Mesenchymal stem cell (in vitro differentiated cells and primary cell): ENCODE data around the gene TPO.
"Not testable (repeated sequence)": the region's sequence is repeated elsewhere in the genome, so short reads cannot be mapped to it uniquely, and the experiment has no call there.

Source experiments
- DNase-seq: peaks from one replicate; pipeline ENCODE4 v3.0.0-alpha.2; 2013
- H2AFZ ChIP-seq: one replicate; pipeline ENCODE4 v1.6.1; 2013; ENCODE audit warnings: low read depth, mild to moderate bottlenecking, control low read depth, inconsistent platforms, low read length, moderate library complexity
- H2AK5ac ChIP-seq: 2 replicates; pipeline ENCODE4 v1.6.1; 2013; ENCODE audit warnings: low read length, moderate library complexity, mild to moderate bottlenecking, inconsistent platforms; ENCODE audit not compliant: severe bottlenecking
- H2BK120ac ChIP-seq: one replicate; pipeline ENCODE4 v1.6.1; 2013; ENCODE audit warnings: low read depth, mild to moderate bottlenecking, inconsistent platforms, low read length, moderate library complexity
- H2BK12ac ChIP-seq, 2 experiments: one replicate each; pipeline ENCODE4 v1.6.1; 2013; ENCODE audit warnings: inconsistent platforms in 2 of 2, low read length in 2 of 2, mild to moderate bottlenecking in 2 of 2, moderate library complexity in 2 of 2, control low read depth in 1 of 2
- H2BK15ac ChIP-seq: one replicate; pipeline ENCODE4 v1.6.1; 2013; ENCODE audit warnings: mild to moderate bottlenecking, low read depth, inconsistent platforms; ENCODE audit not compliant: poor library complexity, severe bottlenecking
- H2BK5ac ChIP-seq: 2 replicates; pipeline ENCODE4 v1.6.1; 2013; ENCODE audit warnings: low read depth, mild to moderate bottlenecking, low read length, control low read depth, inconsistent platforms; ENCODE audit not compliant: poor library complexity, severe bottlenecking
- H3K14ac ChIP-seq, 2 experiments: one replicate each; pipeline ENCODE4 v1.6.1; 2013; ENCODE audit warnings: inconsistent platforms in 2 of 2, low read length in 2 of 2, control low read depth in 1 of 2, mild to moderate bottlenecking in 1 of 2, moderate library complexity in 1 of 2
- H3K18ac ChIP-seq, 2 experiments: one replicate each; pipeline ENCODE4 v1.6.1; 2013; ENCODE audit warnings: inconsistent platforms in 2 of 2, low read length in 2 of 2, control low read depth in 1 of 2, low read depth in 1 of 2, mild to moderate bottlenecking in 1 of 2
- H3K23ac ChIP-seq, 2 experiments: one replicate each; pipeline ENCODE4 v1.6.1; 2013; ENCODE audit warnings: inconsistent platforms in 2 of 2, low read length in 2 of 2, mild to moderate bottlenecking in 2 of 2, moderate library complexity in 2 of 2, control low read depth in 1 of 2
- H3K27ac ChIP-seq: 2 replicates; pipeline ENCODE4 v1.5.1; 2013; ENCODE audit warnings: mild to moderate bottlenecking, moderate library complexity, low read length, control low read depth, inconsistent platforms; ENCODE audit not compliant: poor library complexity, severe bottlenecking
- H3K27me3 ChIP-seq, 2 experiments: 2 replicates each; pipeline versions ENCODE4 v1.6.1 to v1.7.0; 2013; ENCODE audit warnings: low read length in 2 of 2, mild to moderate bottlenecking in 2 of 2, moderate library complexity in 2 of 2, control low read depth in 1 of 2, inconsistent platforms in 1 of 2; ENCODE audit not compliant: control insufficient read depth in 1 of 2, insufficient read depth in 1 of 2
- H3K36me3 ChIP-seq, 2 experiments: 2 replicates each; pipeline versions ENCODE4 v1.6.1 to v1.7.0; 2013; ENCODE audit warnings: low read length in 2 of 2, control low read depth in 1 of 2, inconsistent platforms in 1 of 2, low read depth in 1 of 2, mild to moderate bottlenecking in 1 of 2; ENCODE audit not compliant: insufficient read depth in 2 of 2, control insufficient read depth in 1 of 2
- H3K4ac ChIP-seq, 2 experiments: one replicate each; pipeline ENCODE4 v1.6.1; 2013; ENCODE audit warnings: inconsistent platforms in 2 of 2, low read length in 2 of 2, mild to moderate bottlenecking in 2 of 2, moderate library complexity in 2 of 2, control low read depth in 1 of 2, low read depth in 1 of 2
- H3K4me1 ChIP-seq: 2 replicates; pipeline ENCODE4 v1.6.1; 2013; ENCODE audit warnings: low read depth, low read length, control low read depth; ENCODE audit not compliant: control insufficient read depth, insufficient read depth
- H3K4me2 ChIP-seq: 2 replicates; pipeline ENCODE4 v1.6.1; 2013; ENCODE audit warnings: low read length, mild to moderate bottlenecking, inconsistent platforms; ENCODE audit not compliant: poor library complexity, severe bottlenecking
- H3K4me3 ChIP-seq, 2 experiments: 2 replicates each; pipeline versions ENCODE4 v1.5.1 to v1.7.0; 2013; ENCODE audit warnings: low read length in 2 of 2, mild to moderate bottlenecking in 2 of 2, control low read depth in 1 of 2, low read depth in 1 of 2; ENCODE audit not compliant: insufficient read depth in 1 of 2
- H3K79me1 ChIP-seq: replicated peaks from 2 replicates; pipeline ENCODE4 v1.6.1; 2013; ENCODE audit warnings: mild to moderate bottlenecking, control low read depth, low read length, inconsistent platforms; ENCODE audit not compliant: poor library complexity, severe bottlenecking
- H3K9ac ChIP-seq: 2 replicates; pipeline ENCODE4 v1.7.0; 2013; ENCODE audit warnings: mild to moderate bottlenecking, low read length, moderate library complexity
- H3K9me3 ChIP-seq: 2 replicates; pipeline ENCODE4 v1.7.0; 2013; ENCODE audit warnings: mild to moderate bottlenecking, low read length; ENCODE audit not compliant: control insufficient read depth
- H4K8ac ChIP-seq: one replicate; pipeline ENCODE4 v1.6.1; 2013; ENCODE audit warnings: inconsistent platforms, mild to moderate bottlenecking, low read length, moderate library complexity
- H4K91ac ChIP-seq: one replicate; pipeline ENCODE4 v1.6.1; 2013; ENCODE audit warnings: mild to moderate bottlenecking, low read length, inconsistent platforms
- WGBS: methylation state at CpG from one replicate; pipeline ENCODE4 v1.1.7; 2013; ENCODE audit warnings: mixed read lengths; 5-methylcytosine and 5-hydroxymethylcytosine counted together

Gene TPO

GRCh38 chr2:1488181-1488671 is 75.0 kb downstream of the TPO start:
- Histone ChIP-seq H3K36me3 (no peaks in the 10 kb centered on the region), H3K9me3 (no peaks in the 10 kb centered on the region), H2AFZ (no peak overlapping the region), H3K4me2 (no peak overlapping the region), H2BK120ac (no peak overlapping the region), H2BK12ac (no peak overlapping the region), H3K18ac (no peak overlapping the region), H3K4ac (no peak overlapping the region), H3K23ac (no peak overlapping the region), H3K27me3 (no peaks in the 10 kb centered on the region), H4K8ac (no peak overlapping the region), H2BK5ac (no peak overlapping the region), H3K9ac (no peak overlapping the region), H3K79me1 (no peaks in the 10 kb centered on the region), H3K4me3 (no peak overlapping the region), H2BK15ac (no peak overlapping the region), H3K4me1 (peaks cover 6% of the 10 kb centered on the region), H3K27ac (no peak overlapping the region), H4K91ac (no peak overlapping the region), H2AK5ac (no peak overlapping the region), H3K14ac (no peak overlapping the region)
- no peak for DNase-seq
- WGBS, result 71% methylated on average over 10 of the region's 11 CpGs

GRCh38 chr2:1488851-1489250 is 75.6 kb downstream of the TPO start:
- H3K23ac ChIP-seq, result no peak overlapping the region
- H2AFZ ChIP-seq, result no peak overlapping the region
- H3K4me1 ChIP-seq, result peaks cover 6% of the 10 kb centered on the region
- no peaks in the 10 kb centered on the region for H3K9me3 ChIP-seq
- H3K4me3 ChIP-seq, result no peak overlapping the region
- H3K4ac ChIP-seq, result no peak overlapping the region
- no peak overlapping the region for H3K9ac ChIP-seq
- no peaks in the 10 kb centered on the region for H3K79me1 ChIP-seq
- 76% methylated on average over 6 of the region's 6 CpGs for WGBS
- no peak overlapping the region for H3K14ac ChIP-seq
- no peak overlapping the region for H3K18ac ChIP-seq
- no peak overlapping the region for H4K8ac ChIP-seq
- no peak overlapping the region for H3K4me2 ChIP-seq
- H3K27me3 ChIP-seq, result peaks cover 0 to 1% of the 10 kb centered on the region in 2 experiments
- no peak for DNase-seq
- no peak overlapping the region for H2BK12ac ChIP-seq
- H3K36me3 ChIP-seq, result no peaks in the 10 kb centered on the region
- no peak overlapping the region for H2BK15ac ChIP-seq
- no peak overlapping the region for H2BK120ac ChIP-seq
- no peak overlapping the region for H2BK5ac ChIP-seq
- no peak overlapping the region for H2AK5ac ChIP-seq
- no peak overlapping the region for H3K27ac ChIP-seq
- H4K91ac ChIP-seq, result no peak overlapping the region

GRCh38 chr2:1489486-1489885 is 76.2 kb downstream of the TPO start:
- DNase-seq, result no peak

GRCh38 chr2:1490381-1490780 is 77.1 kb downstream of the TPO start:
- DNase-seq, H3K9ac ChIP-seq, H3K4me2 ChIP-seq, H2BK5ac ChIP-seq, H3K23ac ChIP-seq, H3K36me3 ChIP-seq, H4K8ac ChIP-seq, H4K91ac ChIP-seq, H3K27ac ChIP-seq, H2BK12ac ChIP-seq, H3K9me3 ChIP-seq, H3K4ac ChIP-seq, H2BK120ac ChIP-seq, H2BK15ac ChIP-seq, H3K4me1 ChIP-seq, H3K18ac ChIP-seq, H2AK5ac ChIP-seq, H3K79me1 ChIP-seq, H2AFZ ChIP-seq, H3K4me3 ChIP-seq, H3K27me3 ChIP-seq, H3K14ac ChIP-seq: not testable (repeated sequence)
- 89% methylated on average over 16 of the region's 16 CpGs for WGBS

More at GRCh38 chr2:1489486-1489885, 76.2 kb downstream of the TPO start:
- Histone ChIP-seq H2BK15ac (no peak overlapping the region), H3K9ac (no peak overlapping the region), H4K8ac (no peak overlapping the region), H3K4me1 (peaks cover 6% of the 10 kb centered on the region), H3K36me3 (no peaks in the 10 kb centered on the region), H2BK120ac (no peak overlapping the region), H4K91ac (no peak overlapping the region), H3K79me1 (no peaks in the 10 kb centered on the region), H3K4me3 (no peak overlapping the region), H2BK5ac (no peak overlapping the region), H2BK12ac (no peak overlapping the region), H3K27ac (no peak overlapping the region), H3K27me3 (peaks cover 0 to 3% of the 10 kb centered on the region in 2 experiments), H3K9me3 (no peaks in the 10 kb centered on the region), H3K4ac (no peak overlapping the region), H2AK5ac (no peak overlapping the region), H3K18ac (no peak overlapping the region), H3K23ac (no peak overlapping the region), H3K14ac (no peak overlapping the region), H2AFZ (no peak overlapping the region), H3K4me2 (no peak overlapping the region)
- WGBS, result 93% methylated on average over 9 of the region's 9 CpGs
